Camera-type eye (tissue), 1 donor: Measurements from ENCODE around the gene FRA10AC1. TPM values are rescaled to one million over a fixed set of nuclear protein-coding genes. Genes with fewer than 3 reads are reported as not detected.

Experiments
- total RNA-seq: library from RNA; depleted of rRNA; stranded (reverse); fragments of >200 nt; gene quantifications from one replicate; pipeline ENCODE4 v1.2.3, GENCODE V29; 2014

The FRA10AC1 gene
- total RNA-seq, result 40.8 TPM

GRCh38 chr10:93702210-93703001 lies at the start of gene FRA10AC1:
FRA10AC1 (minus strand) TSS chr10:93702592; CDS start chr10:93700106, 2,486 bp downstream.

Other genes starting within 250 kb of the FRA10AC1 start
- 59.4 TPM for gene MYOF, start 220.3 kb downstream of the FRA10AC1 start, total RNA-seq
- gene CEP55, start 206.0 kb downstream of the FRA10AC1 start, total RNA-seq, result 7.3 TPM
- gene FFAR4, start 135.9 kb downstream of the FRA10AC1 start, total RNA-seq, result not detected
- gene RBP4, start 101.4 kb downstream of the FRA10AC1 start, total RNA-seq, result 7.0 TPM
- 4.2 TPM for gene PDE6C, start 90.1 kb downstream of the FRA10AC1 start, total RNA-seq
- 12.0 TPM for gene LGI1, start 55.3 kb upstream of the FRA10AC1 start, total RNA-seq
- gene SLC35G1, start 191.4 kb upstream of the FRA10AC1 start, total RNA-seq, result 8.0 TPM